Activated naive CD4-positive, alpha-beta T cell treated with anti-CD3 and anti-CD28 coated beads, Interleukin-2, amount 10 ng/mL, durations not matched to agents 7 days and 5 days (primary cell): Measurements from ENCODE around the gene SLC26A2.
"Not testable (repeated sequence)": the region's sequence is repeated elsewhere in the genome, so short reads cannot be mapped to it uniquely, and the experiment has no call there.

Experiments
- CTCF ChIA-PET: fragments of 350-600 bp; sonication (Branson Sonifier 250); formaldehyde crosslinking; loops from one replicate; lab custom pipeline; 2021; ENCODE audit warnings: antibody characterized with exemption; lab: Charles Lee
- DNase-seq: peaks from one replicate; pipeline ENCODE4 v3.0.0-alpha.2; 2020
- H3K27ac Mint-ChIP-seq: one replicate; pipeline ENCODE4 v1.8.0; 2021; ENCODE audit warnings: mild to moderate bottlenecking, moderate library complexity, mixed read lengths
- H3K27me3 Mint-ChIP-seq: one replicate; pipeline ENCODE4 v1.8.0; 2021; ENCODE audit warnings: mild to moderate bottlenecking, mixed read lengths
- H3K36me3 Mint-ChIP-seq: one replicate; pipeline ENCODE4 v1.8.0; 2021; ENCODE audit warnings: mixed read lengths
- H3K4me1 Mint-ChIP-seq: one replicate; pipeline ENCODE4 v1.8.0; 2021; ENCODE audit warnings: mixed read lengths
- H3K4me3 Mint-ChIP-seq: one replicate; pipeline ENCODE4 v1.8.0; 2021; ENCODE audit warnings: mild to moderate bottlenecking, moderate library complexity, mixed read lengths
- H3K9me3 Mint-ChIP-seq: one replicate; pipeline ENCODE4 v1.8.0; 2021; ENCODE audit warnings: mixed read lengths

SLC26A2 gene

DNA sequence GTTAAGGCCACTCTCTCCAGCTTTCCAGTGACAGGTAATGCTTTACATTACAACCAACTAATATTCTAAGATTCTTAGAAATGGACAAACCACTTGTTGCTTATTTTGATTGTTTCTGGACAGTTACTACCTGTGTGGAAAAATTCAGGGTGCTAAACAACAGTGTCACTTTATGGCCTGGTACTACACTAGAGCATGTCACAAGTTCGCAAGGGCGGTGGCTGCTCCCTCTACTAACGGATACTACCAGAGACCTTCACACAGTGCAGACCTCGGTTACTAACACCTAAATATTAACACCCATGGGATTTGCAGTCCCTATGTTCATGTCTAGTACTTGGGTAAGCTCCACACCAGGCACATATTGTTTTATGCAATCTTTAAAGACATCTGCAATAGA is 53.4 kb downstream of the SLC26A2 start:
- Mint-ChIP-seq H3K9me3 (peaks cover 6% of the 10 kb centered on the region), H3K27me3 (no peaks in the 10 kb centered on the region), H3K27ac (no peak overlapping the region), H3K36me3 (peaks cover 74% of the 10 kb centered on the region), H3K4me1 (no peaks in the 10 kb centered on the region), H3K4me3 (no peak overlapping the region)
- CTCF ChIA-PET: no interaction called here
- no peak for DNase-seq

- no peaks in the 10 kb centered on the region for H3K4me1 Mint-ChIP-seq
- H3K4me3 Mint-ChIP-seq: no peak overlapping the region
- CTCF ChIA-PET: no interaction called here
- H3K36me3 Mint-ChIP-seq: peaks cover 77% of the 10 kb centered on the region
- no peak overlapping the region for H3K27ac Mint-ChIP-seq
- DNase-seq: no peak
- no peaks in the 10 kb centered on the region for H3K27me3 Mint-ChIP-seq
- peaks cover 6% of the 10 kb centered on the region for H3K9me3 Mint-ChIP-seq
Observed at GRCh38 chr5:150014456-150014855, 53.9 kb downstream of the SLC26A2 start.

GRCh38 chr5:150015415-150015814 is 54.9 kb downstream of the SLC26A2 start:
- H3K27me3 Mint-ChIP-seq: no peaks in the 10 kb centered on the region
- CTCF ChIA-PET: interaction anchor here (0.6 kb wide), 1 partner anchor 13 kb away, joined by 3 read pairs; no protein-coding TSS in a partner anchor
- H3K4me1 Mint-ChIP-seq: peaks cover 2% of the 10 kb centered on the region
- peaks cover 6% of the 10 kb centered on the region for H3K9me3 Mint-ChIP-seq
- peaks cover 71% of the 10 kb centered on the region for H3K36me3 Mint-ChIP-seq
- no peak for DNase-seq
- no peak overlapping the region for H3K27ac Mint-ChIP-seq
- H3K4me3 Mint-ChIP-seq: no peak overlapping the region

GRCh38 chr5:150016537-150016936 is 56.0 kb downstream of the SLC26A2 start:
- Mint-ChIP-seq H3K27me3 (no peaks in the 10 kb centered on the region), H3K4me1 (peaks cover 7% of the 10 kb centered on the region), H3K9me3 (peaks cover 6% of the 10 kb centered on the region), H3K36me3 (peaks cover 69% of the 10 kb centered on the region), H3K27ac (no peak overlapping the region), H3K4me3 (no peak overlapping the region)
- DNase-seq: no peak
- CTCF ChIA-PET: interaction anchor here (0.7 kb wide), 1 partner anchor 185 kb away, joined by 3 read pairs; no protein-coding TSS in a partner anchor

DNA sequence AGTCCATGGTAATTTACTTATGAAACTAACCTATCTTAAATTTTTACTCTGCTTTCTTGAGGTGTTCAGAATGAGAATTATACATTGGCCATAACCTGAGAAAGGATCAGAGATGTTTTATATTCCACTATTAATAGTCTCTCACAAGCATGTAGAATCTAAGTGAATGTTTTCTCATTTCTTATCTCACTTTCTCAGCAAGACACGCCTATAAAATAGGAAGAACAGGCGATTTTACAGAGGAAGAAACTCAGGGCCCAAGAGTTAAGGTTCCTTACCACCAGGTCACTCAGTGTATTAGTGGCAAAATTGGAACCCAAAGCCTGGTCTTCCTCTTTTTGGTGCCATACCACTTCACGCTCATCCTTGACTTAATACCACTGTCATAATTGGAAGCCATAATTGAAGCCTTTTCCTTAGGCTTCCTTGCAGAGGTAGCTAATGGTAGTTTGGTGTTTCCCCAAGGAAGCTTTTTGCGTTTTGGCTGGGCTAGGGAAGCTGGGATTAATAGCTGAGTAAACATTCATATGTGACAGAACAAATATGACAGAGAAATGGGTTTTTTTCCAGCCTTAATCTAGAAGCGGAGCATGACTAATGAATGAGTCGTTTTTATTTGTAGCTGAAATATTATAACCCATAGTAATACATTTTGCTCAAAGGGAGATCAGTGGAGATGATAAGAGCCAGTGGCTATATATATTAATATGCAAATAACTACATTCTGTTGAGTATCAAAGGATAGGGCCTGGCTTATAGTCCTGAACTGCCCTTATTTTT is 56.9 kb downstream of the SLC26A2 start:
- no peak overlapping the region for H3K4me3 Mint-ChIP-seq
- H3K27me3 Mint-ChIP-seq: no peaks in the 10 kb centered on the region
- no peak overlapping the region for H3K27ac Mint-ChIP-seq
- CTCF ChIA-PET: no interaction called here
- peaks cover 6% of the 10 kb centered on the region for H3K9me3 Mint-ChIP-seq
- H3K36me3 Mint-ChIP-seq: peaks cover 70% of the 10 kb centered on the region
- no peak for DNase-seq
- H3K4me1 Mint-ChIP-seq: peaks cover 15% of the 10 kb centered on the region

- no peak for DNase-seq
- peaks cover 58% of the 10 kb centered on the region for H3K36me3 Mint-ChIP-seq
- H3K27me3 Mint-ChIP-seq: no peaks in the 10 kb centered on the region
- H3K4me3 Mint-ChIP-seq: no peak overlapping the region
- CTCF ChIA-PET: interaction anchor here (1.2 to 1.7 kb wide), 3 partner anchors 11 to 30 kb away, joined by 3 to 4 read pairs (median 4); no protein-coding TSS in a partner anchor
- H3K4me1 Mint-ChIP-seq: peaks cover 15% of the 10 kb centered on the region
- no peak overlapping the region for H3K27ac Mint-ChIP-seq
- H3K9me3 Mint-ChIP-seq: peaks cover 6% of the 10 kb centered on the region
Observed at GRCh38 chr5:150020249-150020648, 59.7 kb downstream of the SLC26A2 start.

DNA sequence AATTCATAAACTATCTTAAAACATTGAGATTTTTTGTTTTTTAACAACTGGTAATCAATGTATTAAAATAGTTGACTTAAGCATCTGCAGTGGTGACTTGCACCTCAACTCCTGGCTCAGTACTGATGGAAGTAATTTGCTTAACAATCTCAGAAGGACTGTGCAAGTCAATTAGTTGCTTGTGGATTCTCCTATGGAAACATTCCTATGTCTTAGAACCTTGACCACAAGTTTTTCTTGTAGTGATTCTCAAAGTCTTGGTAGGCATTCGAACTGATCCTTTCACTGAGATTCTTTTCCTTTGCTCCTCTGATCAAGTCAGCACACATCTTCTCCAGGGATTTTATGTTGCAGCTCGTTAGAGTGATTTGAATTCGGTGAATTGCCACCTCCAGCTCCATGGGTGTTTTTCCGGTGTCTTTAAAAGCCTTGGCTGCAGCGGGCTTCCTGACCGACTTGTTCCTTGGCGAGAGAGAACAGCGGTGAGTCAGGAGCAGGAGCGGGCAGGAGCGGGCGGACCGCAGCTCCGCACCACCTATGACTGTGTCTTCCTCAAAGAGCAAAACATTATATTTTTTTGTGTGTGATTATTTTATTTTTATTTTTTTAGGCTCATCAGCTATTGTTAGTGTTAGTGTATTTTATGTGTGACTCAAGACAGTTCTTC is 61.1 kb downstream of the SLC26A2 start:
- Mint-ChIP-seq H3K9me3 (no peaks in the 10 kb centered on the region), H3K27ac (peak overlapping the region; percentile 2), H3K4me3 (no peak overlapping the region), H3K27me3 (no peaks in the 10 kb centered on the region), H3K4me1 (peaks cover 15% of the 10 kb centered on the region), H3K36me3 (peaks cover 56% of the 10 kb centered on the region)
- DNase-seq: no peak
- CTCF ChIA-PET: interaction anchor here (1.2 to 1.7 kb wide), 4 partner anchors 9 to 31 kb away, joined by 3 to 4 read pairs (median 4); no protein-coding TSS in a partner anchor

GRCh38 chr5:150022158-150022531 is 61.6 kb downstream of the SLC26A2 start:
- H3K27ac Mint-ChIP-seq: peak overlapping the region; percentile 2
- no peaks in the 10 kb centered on the region for H3K9me3 Mint-ChIP-seq
- no peak for DNase-seq
- no peak overlapping the region for H3K4me3 Mint-ChIP-seq
- H3K36me3 Mint-ChIP-seq: peaks cover 56% of the 10 kb centered on the region
- H3K4me1 Mint-ChIP-seq: peaks cover 15% of the 10 kb centered on the region
- CTCF ChIA-PET: interaction anchor here (1.3 kb wide), 1 partner anchor 13 kb away, joined by 3 read pairs; no protein-coding TSS in a partner anchor
- H3K27me3 Mint-ChIP-seq: no peaks in the 10 kb centered on the region

DNA sequence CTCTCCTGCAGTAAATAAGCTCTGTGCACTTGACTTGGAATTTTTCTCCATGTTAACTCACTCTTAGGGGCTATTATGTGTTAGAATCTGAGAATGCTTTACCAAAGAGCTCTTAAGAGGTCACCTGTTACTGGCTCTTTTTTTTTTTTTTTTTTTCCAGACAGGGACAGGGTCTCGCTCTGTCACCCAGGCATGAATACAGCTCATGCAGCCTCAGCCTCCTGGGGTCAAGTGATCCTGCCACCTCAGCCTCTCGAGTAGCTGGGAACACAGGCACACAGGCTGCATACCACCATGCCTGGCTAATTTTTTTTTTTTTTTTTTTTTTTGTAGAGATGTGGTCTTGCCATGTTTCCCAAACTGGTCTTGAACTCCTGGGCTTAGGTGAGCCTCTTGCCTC is 62.1 kb downstream of the SLC26A2 start:
- H3K9me3 Mint-ChIP-seq: no peaks in the 10 kb centered on the region
- no peak for DNase-seq
- no peak overlapping the region for H3K27ac Mint-ChIP-seq
- CTCF ChIA-PET: interaction anchor here (0.7 to 1.4 kb wide), 3 partner anchors 13 to 182 kb away, joined by 3 to 4 read pairs (median 3); no protein-coding TSS in a partner anchor
- H3K36me3 Mint-ChIP-seq: peaks cover 56% of the 10 kb centered on the region
- peaks cover 15% of the 10 kb centered on the region for H3K4me1 Mint-ChIP-seq
- H3K27me3 Mint-ChIP-seq: no peaks in the 10 kb centered on the region
- no peak overlapping the region for H3K4me3 Mint-ChIP-seq

- CTCF ChIA-PET: interaction anchor here (0.7 to 1.4 kb wide), 3 partner anchors 12 to 182 kb away, joined by 3 to 4 read pairs (median 3); no protein-coding TSS in a partner anchor
- H3K9me3 Mint-ChIP-seq: no peaks in the 10 kb centered on the region
Observed at GRCh38 chr5:150023136-150023535, 62.6 kb downstream of the SLC26A2 start.

GRCh38 chr5:150024346-150024984 is 63.9 kb downstream of the SLC26A2 start:
- Mint-ChIP-seq H3K27ac (no peak overlapping the region), H3K36me3 (peaks cover 56% of the 10 kb centered on the region), H3K9me3 (no peaks in the 10 kb centered on the region), H3K4me1 (peaks cover 15% of the 10 kb centered on the region), H3K27me3 (no peaks in the 10 kb centered on the region), H3K4me3 (no peak overlapping the region)
- DNase-seq: no peak
- CTCF ChIA-PET: no interaction called here

More at GRCh38 chr5:150023136-150023535, 62.6 kb downstream of the SLC26A2 start:
- Mint-ChIP-seq H3K27me3 (no peaks in the 10 kb centered on the region), H3K36me3 (peaks cover 60% of the 10 kb centered on the region), H3K27ac (no peak overlapping the region), H3K4me3 (no peak overlapping the region), H3K4me1 (peaks cover 15% of the 10 kb centered on the region)
- no peak for DNase-seq

- Mint-ChIP-seq H3K9me3 (no peaks in the 10 kb centered on the region), H3K27me3 (no peaks in the 10 kb centered on the region), H3K4me3 (no peak overlapping the region), H3K27ac (no peak overlapping the region), H3K36me3 (peaks cover 62% of the 10 kb centered on the region), H3K4me1 (peaks cover 6% of the 10 kb centered on the region)
- CTCF ChIA-PET: interaction anchor here (1.0 kb wide), 1 partner anchor 192 kb away, joined by 3 read pairs; no protein-coding TSS in a partner anchor
- no peak for DNase-seq
Observed at GRCh38 chr5:150026682-150027172, 66.2 kb downstream of the SLC26A2 start.

DNA sequence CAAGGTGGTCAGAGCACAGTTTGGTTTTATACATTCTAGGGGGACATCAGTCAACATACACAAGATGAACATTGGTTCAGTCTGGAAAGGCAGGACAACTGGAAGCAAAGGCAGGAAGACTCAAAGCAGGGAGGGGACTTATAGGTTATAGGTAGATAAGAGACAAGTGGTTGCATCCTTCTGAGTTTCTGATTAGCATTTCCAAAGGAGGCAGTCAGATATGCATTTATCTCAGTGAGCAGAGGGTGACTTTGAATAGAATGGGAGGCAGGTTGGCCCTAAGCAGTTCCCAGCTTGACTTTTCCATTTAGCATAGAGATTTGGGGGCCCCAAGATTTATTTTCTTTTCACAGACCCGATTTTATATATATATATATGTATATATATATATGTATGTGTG is 67.5 kb downstream of the SLC26A2 start:
- CTCF ChIA-PET, H3K4me3 Mint-ChIP-seq, DNase-seq, H3K9me3 Mint-ChIP-seq, H3K27me3 Mint-ChIP-seq, H3K4me1 Mint-ChIP-seq, H3K27ac Mint-ChIP-seq: not testable (repeated sequence)
- peaks cover 61% of the 10 kb centered on the region for H3K36me3 Mint-ChIP-seq

GRCh38 chr5:150033334-150033733 is 72.8 kb downstream of the SLC26A2 start:
- H3K4me1 Mint-ChIP-seq: no peaks in the 10 kb centered on the region
- H3K36me3 Mint-ChIP-seq: peaks cover 56% of the 10 kb centered on the region
- H3K4me3 Mint-ChIP-seq: no peak overlapping the region
- CTCF ChIA-PET: no interaction called here
- no peaks in the 10 kb centered on the region for H3K9me3 Mint-ChIP-seq
- no peak overlapping the region for H3K27ac Mint-ChIP-seq
- no peak for DNase-seq
- no peaks in the 10 kb centered on the region for H3K27me3 Mint-ChIP-seq
